Activated CD8-positive, alpha-beta T cell treated with anti-CD3 and anti-CD28 coated beads for 36 hours (primary cell): ENCODE measurements around the gene PIEZO2. TPM values are rescaled to one million over a fixed set of nuclear protein-coding genes. Genes with fewer than 3 reads are reported as not detected.

Source experiments
- ATAC-seq: fragments of 200-7000 bp; cut with Tn5 transposase; one replicate; pipeline ENCODE4 v1.10.0; 2021; ENCODE audit warnings: mild to moderate bottlenecking, moderate library complexity
- CTCF ChIA-PET: fragments of 350-600 bp; sonication (Branson Sonifier 250); formaldehyde crosslinking; loops from one replicate; lab custom pipeline; 2021; ENCODE audit warnings: antibody characterized with exemption; lab: Charles Lee
- POLR2A ChIA-PET: fragments of 350-600 bp; sonication (Branson Sonifier 250); formaldehyde crosslinking; loops from one replicate; lab custom pipeline; 2021; ENCODE audit warnings: antibody characterized with exemption; lab: Charles Lee
- DNase-seq: peaks from one replicate; pipeline ENCODE4 v3.0.0-alpha.2; 2020
- H3K27ac Mint-ChIP-seq: one replicate; pipeline ENCODE4 v1.8.0; 2021; ENCODE audit warnings: mild to moderate bottlenecking, mixed read lengths
- H3K27me3 Mint-ChIP-seq: one replicate; pipeline ENCODE4 v1.8.0; 2021; ENCODE audit warnings: mixed read lengths
- H3K36me3 Mint-ChIP-seq: one replicate; pipeline ENCODE4 v1.8.0; 2021; ENCODE audit warnings: low read depth, mixed read lengths
- H3K4me1 Mint-ChIP-seq: one replicate; pipeline ENCODE4 v1.8.0; 2021; ENCODE audit warnings: low read depth, mixed read lengths
- H3K4me3 Mint-ChIP-seq: one replicate; pipeline ENCODE4 v1.8.0; 2021; ENCODE audit warnings: mild to moderate bottlenecking, moderate library complexity, mixed read lengths
- H3K9me3 Mint-ChIP-seq: one replicate; pipeline ENCODE4 v1.8.0; 2021; ENCODE audit warnings: mixed read lengths
- CTCF ChIP-seq: fragments of 200-600 bp; IDR thresholded peaks from one replicate; pipeline ENCODE4 v1.8.0; 2022; ENCODE audit warnings: antibody characterized with exemption, mild to moderate bottlenecking
- intact Hi-C: fragments of 100-400 bp; cut with micrococcal nuclease; formaldehyde crosslinking; loops from one replicate; pipeline ENCODE4 v1.10.0; 2022
- total RNA-seq, 2 experiments: library from RNA; stranded (reverse); gene quantifications; one replicate each; pipeline ENCODE4 v1.2.3, GENCODE V29; 2021

The PIEZO2 gene
- total RNA-seq, 2 experiments from 2014 or later = not detected

- intact Hi-C loops = no loop called here
- no peak for TF ChIP-seq CTCF
- ChIA-PET CTCF (no interaction called here), POLR2A (no interaction called here)
- ATAC-seq = no peak
- no peak for DNase-seq
- Mint-ChIP-seq H3K36me3 (no peaks in the 10 kb centered on the region), H3K27ac (no peak overlapping the region), H3K4me1 (no peaks in the 10 kb centered on the region), H3K27me3 (no peaks in the 10 kb centered on the region), H3K4me3 (no peak overlapping the region), H3K9me3 (no peaks in the 10 kb centered on the region)
These were observed 219.3 kb downstream of the PIEZO2 start for GRCh38 chr18:10930076-10930475.

- Mint-ChIP-seq H3K27me3 (no peaks in the 10 kb centered on the region), H3K27ac (no peak overlapping the region), H3K36me3 (no peaks in the 10 kb centered on the region), H3K9me3 (no peaks in the 10 kb centered on the region), H3K4me3 (no peak overlapping the region), H3K4me1 (no peaks in the 10 kb centered on the region)
- TF ChIP-seq CTCF = no peak
- DNase-seq = no peak
- ATAC-seq = no peak
- ChIA-PET CTCF (no interaction called here), POLR2A (no interaction called here)
- intact Hi-C loops = no loop called here
These were observed 220.5 kb downstream of the PIEZO2 start for GRCh38 chr18:10928772-10929373.

- DNase-seq (no peak), ATAC-seq (no peak)
- Mint-ChIP-seq H3K27ac (no peak overlapping the region), H3K27me3 (no peaks in the 10 kb centered on the region), H3K4me1 (no peaks in the 10 kb centered on the region), H3K4me3 (no peak overlapping the region), H3K9me3 (no peaks in the 10 kb centered on the region), H3K36me3 (no peaks in the 10 kb centered on the region)
- intact Hi-C loops = no loop called here
- no peak for TF ChIP-seq CTCF
- POLR2A ChIA-PET = no interaction called here
- CTCF ChIA-PET = no interaction called here
These were observed 221.2 kb downstream of the PIEZO2 start for GRCh38 chr18:10928011-10928771.

- Mint-ChIP-seq H3K4me3 (no peak overlapping the region), H3K9me3 (no peaks in the 10 kb centered on the region), H3K4me1 (no peaks in the 10 kb centered on the region), H3K36me3 (no peaks in the 10 kb centered on the region), H3K27ac (no peak overlapping the region), H3K27me3 (no peaks in the 10 kb centered on the region)
- DNase-seq = no peak
- CTCF ChIA-PET = no interaction called here
- intact Hi-C loops = no loop called here
- ATAC-seq = no peak
- POLR2A ChIA-PET = no interaction called here
- no peak for TF ChIP-seq CTCF
These were observed 221.9 kb downstream of the PIEZO2 start for GRCh38 chr18:10927286-10927992.
